Measurements from ENCODE around the gene PNMA6E.

DNA sequence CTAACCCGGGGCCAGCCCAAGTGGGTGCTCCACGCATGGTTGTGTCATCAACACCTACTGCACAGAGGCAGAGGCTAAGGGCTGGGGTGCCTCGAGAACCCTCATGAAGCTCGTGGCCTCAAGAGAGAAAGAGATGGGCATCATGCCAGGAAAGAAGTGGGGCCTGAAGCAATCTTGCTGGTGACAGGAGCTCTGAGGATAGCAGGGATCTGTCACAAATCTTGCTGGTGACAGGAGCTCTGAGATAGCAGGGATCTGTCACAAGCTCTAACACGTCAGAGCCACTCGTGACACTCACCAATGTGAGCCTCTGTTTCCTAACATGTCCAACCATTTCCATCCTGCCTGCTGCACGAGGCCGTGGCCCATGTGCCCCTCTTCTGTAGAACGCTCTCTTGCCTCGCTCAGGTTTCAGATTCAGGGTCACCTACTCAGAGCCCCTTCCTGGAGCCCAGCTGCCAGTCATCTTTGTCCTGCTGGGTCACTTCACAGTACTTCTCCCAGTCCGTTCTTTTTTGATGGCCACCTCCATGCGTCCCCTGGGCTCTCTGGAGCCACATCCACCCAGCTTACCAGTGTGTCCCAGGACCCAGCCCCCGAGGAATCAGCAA, 21.1 kb downstream of the PNMA6E start:
- TF ChIP-seq, protein P1, sequence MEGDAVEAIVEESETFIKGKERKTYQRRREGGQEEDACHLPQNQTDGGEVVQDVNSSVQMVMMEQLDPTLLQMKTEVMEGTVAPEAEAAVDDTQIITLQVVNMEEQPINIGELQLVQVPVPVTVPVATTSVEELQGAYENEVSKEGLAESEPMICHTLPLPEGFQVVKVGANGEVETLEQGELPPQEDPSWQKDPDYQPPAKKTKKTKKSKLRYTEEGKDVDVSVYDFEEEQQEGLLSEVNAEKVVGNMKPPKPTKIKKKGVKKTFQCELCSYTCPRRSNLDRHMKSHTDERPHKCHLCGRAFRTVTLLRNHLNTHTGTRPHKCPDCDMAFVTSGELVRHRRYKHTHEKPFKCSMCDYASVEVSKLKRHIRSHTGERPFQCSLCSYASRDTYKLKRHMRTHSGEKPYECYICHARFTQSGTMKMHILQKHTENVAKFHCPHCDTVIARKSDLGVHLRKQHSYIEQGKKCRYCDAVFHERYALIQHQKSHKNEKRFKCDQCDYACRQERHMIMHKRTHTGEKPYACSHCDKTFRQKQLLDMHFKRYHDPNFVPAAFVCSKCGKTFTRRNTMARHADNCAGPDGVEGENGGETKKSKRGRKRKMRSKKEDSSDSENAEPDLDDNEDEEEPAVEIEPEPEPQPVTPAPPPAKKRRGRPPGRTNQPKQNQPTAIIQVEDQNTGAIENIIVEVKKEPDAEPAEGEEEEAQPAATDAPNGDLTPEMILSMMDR (IDR thresholded peaks at IDR 0.05 in 4 of 5, conservative IDR thresholded peaks at IDR 0.05 in 1 of 5) = no peak
- TF ChIP-seq POLR2A (IDR thresholded peaks at IDR 0.05) = no peak
